Measurements from ENCODE around the gene GRAMD1A.
"Not testable (repeated sequence)": the region's sequence is repeated elsewhere in the genome, so short reads cannot be mapped to it uniquely, and the experiment has no call there.

Gene GRAMD1A

GRCh38 chr19:34979819-34980640 lies 20.1 kb upstream of the GRAMD1A start:
- peak; percentile 28 for DNase-seq

GRCh38 chr19:34982275-34982674 lies 17.8 kb upstream of the GRAMD1A start:
- DNase-seq, result no peak

- DNase-seq, result no peak
These were observed 16.3 kb upstream of the GRAMD1A start for GRCh38 chr19:34983786-34984185.

- no peak for DNase-seq
These were observed 15.8 kb upstream of the GRAMD1A start for GRCh38 chr19:34984287-34984686.

GRCh38 chr19:34985249-34986022 lies 14.7 kb upstream of the GRAMD1A start:
- no peak for DNase-seq

GRCh38 chr19:34988119-34988518 lies 12.0 kb upstream of the GRAMD1A start:
- DNase-seq, result no peak

GRCh38 chr19:34989298-34989697 lies 10.8 kb upstream of the GRAMD1A start:
- DNase-seq, result no peak

- no peak for DNase-seq
These were observed 9.4 kb upstream of the GRAMD1A start for GRCh38 chr19:34990578-34991192.

- DNase-seq, result no peak
These were observed 8.4 kb upstream of the GRAMD1A start for GRCh38 chr19:34991542-34992333.

- DNase-seq, result not testable (repeated sequence)
These were observed 7.5 kb upstream of the GRAMD1A start for GRCh38 chr19:34992582-34992981.

- no peak for DNase-seq
These were observed 5.9 kb upstream of the GRAMD1A start for GRCh38 chr19:34994286-34994642.

- no peak for DNase-seq
These were observed 5.2 kb upstream of the GRAMD1A start for GRCh38 chr19:34994643-34995541.

- DNase-seq, result no peak
These were observed 4.6 kb upstream of the GRAMD1A start for GRCh38 chr19:34995551-34995950.

GRCh38 chr19:34997071-34997617 lies 3.0 kb upstream of the GRAMD1A start:
- DNase-seq, result no peak

- not testable (repeated sequence) for DNase-seq
These were observed 1.9 kb upstream of the GRAMD1A start for GRCh38 chr19:34998224-34998623.

- no peak for DNase-seq
These were observed 1.2 kb upstream of the GRAMD1A start for GRCh38 chr19:34998777-34999497.

- no peak for DNase-seq
These were observed 169 bp downstream of the GRAMD1A start for GRCh38 chr19:35000338-35000646.

GRCh38 chr19:35000647-35001501 lies 751 bp downstream of the GRAMD1A start:
- peak; percentile 83 for DNase-seq

- no peak for DNase-seq
These were observed 2.0 kb downstream of the GRAMD1A start for GRCh38 chr19:35002037-35002535.

Measured in activated effector memory CD4-positive, alpha-beta T cell treated with anti-CD3 and anti-CD28 coated beads, Interleukin-2, amount 50 U/mL, for 16 hours (primary cell).